Measurements from ENCODE around the gene SLC25A44.
"Not testable (repeated sequence)": the region's sequence is repeated elsewhere in the genome, so short reads cannot be mapped to it uniquely, and the experiment has no call there.

Gene SLC25A44

GRCh38 chr1:156164125-156164831, 29.6 kb upstream of the SLC25A44 start:
- no peak for DNase-seq

- DNase-seq = no peak
Measured at GRCh38 chr1:156165083-156165482, 28.8 kb upstream of the SLC25A44 start.

GRCh38 chr1:156167536-156167935, 26.4 kb upstream of the SLC25A44 start:
- DNase-seq = no peak

- DNase-seq = no peak
Measured at GRCh38 chr1:156172696-156173470, 21.0 kb upstream of the SLC25A44 start.

GRCh38 chr1:156176610-156177210, 17.2 kb upstream of the SLC25A44 start:
- no peak for DNase-seq

GRCh38 chr1:156177919-156178654, 15.8 kb upstream of the SLC25A44 start:
- no peak for DNase-seq

GRCh38 chr1:156180471-156180870, 13.4 kb upstream of the SLC25A44 start:
- DNase-seq = no peak

- not testable (repeated sequence) for DNase-seq
Measured at GRCh38 chr1:156181391-156181924, 12.4 kb upstream of the SLC25A44 start.

- not testable (repeated sequence) for DNase-seq
Measured at GRCh38 chr1:156182010-156182779, 11.7 kb upstream of the SLC25A44 start.

GRCh38 chr1:156186347-156187177, 7.3 kb upstream of the SLC25A44 start:
- not testable (repeated sequence) for DNase-seq

GRCh38 chr1:156190265-156190664, 3.6 kb upstream of the SLC25A44 start:
- not testable (repeated sequence) for DNase-seq

- no peak for DNase-seq
Measured at GRCh38 chr1:156191292-156191964, 2.5 kb upstream of the SLC25A44 start.

GRCh38 chr1:156193208-156193487, 756 bp upstream of the SLC25A44 start:
- DNase-seq = no peak

GRCh38 chr1:156194300-156194652, 372 bp downstream of the SLC25A44 start:
- DNase-seq = no peak

- no peak for DNase-seq
Measured at GRCh38 chr1:156195853-156196252, 1.9 kb downstream of the SLC25A44 start.

GRCh38 chr1:156196445-156196844, 2.5 kb downstream of the SLC25A44 start:
- DNase-seq = no peak

GRCh38 chr1:156198831-156199349, 5.0 kb downstream of the SLC25A44 start:
- DNase-seq = no peak

GRCh38 chr1:156200044-156200443, 6.1 kb downstream of the SLC25A44 start:
- DNase-seq = no peak

- no peak for DNase-seq
Measured at GRCh38 chr1:156203331-156203730, 9.4 kb downstream of the SLC25A44 start.

- DNase-seq = no peak
Measured at GRCh38 chr1:156204686-156205085, 10.8 kb downstream of the SLC25A44 start.

- DNase-seq = no peak
Measured at GRCh38 chr1:156211243-156211642, 17.3 kb downstream of the SLC25A44 start.
